Measurements from ENCODE around the gene MTMR2. TPM values are rescaled to one million over a fixed set of nuclear protein-coding genes. Genes with fewer than 3 reads are reported as not detected.

Gene MTMR2
- total and polyA plus RNA-seq, 12 donors, result 7.8 to 23.1 (median 20.0) TPM

- no peak for ATAC-seq
- H3K9me3 ChIP-seq, result no peaks in the 10 kb centered on the region
- H3K36me3 ChIP-seq, result peaks cover 0 to 100% (median 50%) of the 10 kb centered on the region in 9 donors
- no peaks in the 10 kb centered on the region for H3K27me3 ChIP-seq
- H3K4me3 ChIP-seq, result no peak overlapping the region
- no peak overlapping the region for H3K27ac ChIP-seq
- intact Hi-C loops (cut with DNase I), result loop anchor here in 7 of 10 donors (10.0 kb wide), 6 partner anchors 212 to 592 kb away; partner anchors contain the start of genes JRKL (in 2 of the 7) and MAML2 (in 1 of the 7)
- 70 to 75% methylated on average over 3 of the region's 3 CpGs for WGBS, 2 donors
- peaks cover 0 to 8% (median 0%) of the 10 kb centered on the region in 9 donors for H3K4me1 ChIP-seq
- DNase-seq, result no peak
- TF ChIP-seq, protein P1, sequence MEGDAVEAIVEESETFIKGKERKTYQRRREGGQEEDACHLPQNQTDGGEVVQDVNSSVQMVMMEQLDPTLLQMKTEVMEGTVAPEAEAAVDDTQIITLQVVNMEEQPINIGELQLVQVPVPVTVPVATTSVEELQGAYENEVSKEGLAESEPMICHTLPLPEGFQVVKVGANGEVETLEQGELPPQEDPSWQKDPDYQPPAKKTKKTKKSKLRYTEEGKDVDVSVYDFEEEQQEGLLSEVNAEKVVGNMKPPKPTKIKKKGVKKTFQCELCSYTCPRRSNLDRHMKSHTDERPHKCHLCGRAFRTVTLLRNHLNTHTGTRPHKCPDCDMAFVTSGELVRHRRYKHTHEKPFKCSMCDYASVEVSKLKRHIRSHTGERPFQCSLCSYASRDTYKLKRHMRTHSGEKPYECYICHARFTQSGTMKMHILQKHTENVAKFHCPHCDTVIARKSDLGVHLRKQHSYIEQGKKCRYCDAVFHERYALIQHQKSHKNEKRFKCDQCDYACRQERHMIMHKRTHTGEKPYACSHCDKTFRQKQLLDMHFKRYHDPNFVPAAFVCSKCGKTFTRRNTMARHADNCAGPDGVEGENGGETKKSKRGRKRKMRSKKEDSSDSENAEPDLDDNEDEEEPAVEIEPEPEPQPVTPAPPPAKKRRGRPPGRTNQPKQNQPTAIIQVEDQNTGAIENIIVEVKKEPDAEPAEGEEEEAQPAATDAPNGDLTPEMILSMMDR (IDR thresholded peaks at IDR 0.05), result no peak
These were observed 91.1 kb downstream of the MTMR2 start for GRCh38 chr11:95832763-95833162.

DNA sequence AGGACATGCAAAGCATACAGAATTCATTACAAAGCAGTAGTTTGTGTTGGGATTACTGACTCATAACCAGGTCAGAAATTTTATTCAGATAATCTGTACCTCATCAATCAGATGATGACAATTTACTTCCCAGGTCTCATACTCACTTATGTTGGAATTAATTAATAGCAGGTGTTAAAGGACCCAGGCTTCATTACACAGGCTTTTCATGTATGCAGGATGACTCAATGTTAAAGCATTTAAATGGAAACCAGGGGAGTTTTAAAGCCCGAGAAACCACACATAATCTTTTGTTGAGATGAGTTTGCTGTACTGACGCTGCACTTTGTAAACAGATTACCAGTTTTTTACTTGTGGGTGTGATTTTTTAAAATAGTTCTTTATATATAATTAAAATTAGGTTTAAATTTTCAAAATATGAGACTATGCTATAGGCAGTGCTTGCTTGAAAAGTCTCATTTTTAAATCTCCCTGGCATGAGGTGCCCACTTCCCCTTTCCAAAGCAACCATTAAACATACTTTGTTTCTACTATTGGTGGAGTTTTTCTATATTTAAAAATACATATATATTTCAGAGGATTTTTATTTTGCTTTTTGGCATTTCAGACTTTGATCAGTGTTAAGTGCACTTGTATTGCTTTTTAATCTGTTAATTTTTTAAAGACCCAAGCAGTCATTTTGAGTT, 92.6 kb downstream of the MTMR2 start:
- TF ChIP-seq, protein P1 (IDR thresholded peaks at IDR 0.05), result no peak
- WGBS, 2 donors, result 87 to 91% methylated on average over 2 of the region's 2 CpGs
- Histone ChIP-seq H3K9me3 (no peaks in the 10 kb centered on the region), H3K36me3 (peaks cover 0 to 100% (median 50%) of the 10 kb centered on the region in 9 donors), H3K4me3 (no peak overlapping the region), H3K27me3 (no peaks in the 10 kb centered on the region), H3K4me1 (peaks cover 0 to 6% (median 0%) of the 10 kb centered on the region in 9 donors), H3K27ac (no peak overlapping the region)
- DNase-seq (no peak), ATAC-seq (no peak)
- intact Hi-C loops (cut with DNase I), result loop anchor here in 7 of 10 donors (10.0 kb wide), 6 partner anchors 213 to 593 kb away; partner anchors contain the start of genes JRKL (in 2 of the 7) and MAML2 (in 1 of the 7)

DNA sequence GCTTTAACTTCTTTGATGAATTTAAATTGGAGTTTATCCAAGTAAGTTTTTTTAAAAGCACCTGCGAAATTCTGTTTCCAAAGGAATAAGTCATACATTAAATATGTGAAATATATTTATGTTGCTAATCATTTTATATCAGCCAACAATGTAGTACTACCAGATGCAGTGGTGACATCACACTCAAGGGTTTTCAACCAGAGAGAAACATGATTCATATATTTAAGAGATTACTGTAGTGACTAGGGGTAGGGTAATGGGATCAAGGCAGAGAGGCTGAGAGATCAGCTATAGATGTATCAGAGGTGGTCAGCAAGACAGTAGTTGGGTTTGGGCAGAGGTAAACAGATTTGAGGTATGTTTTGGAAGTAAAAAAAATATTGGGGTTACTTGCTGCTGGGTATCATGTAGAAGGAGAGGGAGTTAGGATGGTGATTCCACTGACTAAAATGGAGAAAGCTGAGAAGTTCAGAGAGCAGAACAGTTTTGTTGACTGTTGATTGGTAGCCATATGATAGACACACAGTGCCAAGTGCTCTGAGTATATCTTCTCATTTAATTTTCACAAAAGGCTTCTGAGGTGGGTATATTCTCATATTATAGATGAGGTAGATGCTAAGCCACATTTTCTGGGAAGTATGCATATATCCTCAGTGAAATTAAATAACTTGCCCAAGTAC, 94.2 kb downstream of the MTMR2 start:
- intact Hi-C loops (cut with DNase I), result loop anchor here in 7 of 10 donors (10.0 kb wide), 6 partner anchors 215 to 595 kb away; partner anchors contain the start of genes JRKL (in 2 of the 7) and MAML2 (in 1 of the 7)
- no peak overlapping the region for H3K4me3 ChIP-seq
- 94 to 96% methylated on average over 1 of the region's 1 CpG for WGBS, 2 donors
- no peak for ATAC-seq
- H3K9me3 ChIP-seq, result no peaks in the 10 kb centered on the region
- H3K27ac ChIP-seq, result no peak overlapping the region
- no peaks in the 10 kb centered on the region for H3K4me1 ChIP-seq
- H3K27me3 ChIP-seq, result no peaks in the 10 kb centered on the region
- TF ChIP-seq, protein P1 (IDR thresholded peaks at IDR 0.05), result no peak
- no peak for DNase-seq
- H3K36me3 ChIP-seq, result peaks cover 0 to 96% (median 42%) of the 10 kb centered on the region in 9 donors

- 86 to 90% methylated on average over 4 of the region's 4 CpGs for WGBS, 2 donors
These were observed 96.2 kb downstream of the MTMR2 start for GRCh38 chr11:95827696-95828095.

More at GRCh38 chr11:95827696-95828095, 96.2 kb downstream of the MTMR2 start:
- intact Hi-C loops (cut with DNase I), result no loop called here
- peaks cover 0 to 95% (median 24%) of the 10 kb centered on the region in 9 donors for H3K36me3 ChIP-seq
- H3K9me3 ChIP-seq, result no peaks in the 10 kb centered on the region
- H3K27me3 ChIP-seq, result no peaks in the 10 kb centered on the region
- TF ChIP-seq, protein P1 (IDR thresholded peaks at IDR 0.05), result no peak
- DNase-seq, result no peak
- no peak for ATAC-seq
- no peak overlapping the region for H3K4me3 ChIP-seq
- no peak overlapping the region for H3K27ac ChIP-seq
- no peaks in the 10 kb centered on the region for H3K4me1 ChIP-seq
